Fibroblast of gingiva (primary cell): ENCODE data around the gene FOXP1.

ENCODE experiments used
- DNase-seq: peaks from one replicate; pipeline ENCODE4 v3.0.0-alpha.2; 2011; ENCODE audit warnings: low read depth

Gene FOXP1

GRCh38 chr3:71484452-71484851 lies 99.1 kb downstream of the FOXP1 start:
- DNase-seq, result no peak

DNA sequence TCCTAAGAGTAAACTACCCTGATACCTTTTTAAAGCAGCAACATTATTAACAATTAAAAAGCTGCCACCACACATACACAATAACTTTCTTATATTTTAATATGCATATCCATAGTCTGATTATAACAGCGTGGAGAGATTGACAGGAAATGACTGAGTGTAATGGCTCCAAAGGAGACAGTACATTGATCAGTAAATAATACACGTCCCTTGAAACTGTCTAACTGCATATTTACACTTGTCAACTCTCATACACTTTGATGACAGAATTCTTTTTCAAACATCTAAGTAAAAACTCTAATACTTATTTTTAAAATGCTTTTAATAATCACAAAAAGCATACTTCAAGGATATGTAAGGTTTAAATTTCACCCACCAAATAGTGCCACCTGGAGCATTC lies 99.5 kb downstream of the FOXP1 start:
- DNase-seq, result no peak

- DNase-seq, result no peak
These were observed 100.8 kb downstream of the FOXP1 start for GRCh38 chr3:71482771-71483170.

- DNase-seq, result no peak
These were observed 105.0 kb downstream of the FOXP1 start for GRCh38 chr3:71478568-71478967.

DNA sequence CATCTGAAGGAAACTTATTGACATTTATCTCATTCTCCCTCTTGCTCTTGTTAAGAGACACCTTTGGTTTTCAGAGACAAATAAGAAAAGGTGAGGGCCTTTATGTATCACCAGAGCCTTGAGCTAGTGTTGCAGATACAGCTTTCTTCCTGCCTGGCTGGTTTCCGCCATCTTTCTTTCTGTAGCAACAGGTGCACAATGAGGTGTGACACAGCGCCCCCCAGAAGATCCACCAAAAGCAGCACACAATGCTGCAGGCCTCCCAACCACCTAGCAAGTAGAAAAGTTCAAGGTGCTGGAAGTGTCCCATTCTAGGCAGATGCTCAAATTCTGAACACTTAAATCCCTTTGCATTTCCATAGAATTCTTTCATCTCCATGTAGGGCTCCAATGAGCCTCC lies 106.6 kb downstream of the FOXP1 start:
- DNase-seq, result no peak

GRCh38 chr3:71469138-71469435 lies 114.4 kb downstream of the FOXP1 start:
- no peak for DNase-seq

- no peak for DNase-seq
These were observed 115.0 kb downstream of the FOXP1 start for GRCh38 chr3:71468311-71469137.

DNA sequence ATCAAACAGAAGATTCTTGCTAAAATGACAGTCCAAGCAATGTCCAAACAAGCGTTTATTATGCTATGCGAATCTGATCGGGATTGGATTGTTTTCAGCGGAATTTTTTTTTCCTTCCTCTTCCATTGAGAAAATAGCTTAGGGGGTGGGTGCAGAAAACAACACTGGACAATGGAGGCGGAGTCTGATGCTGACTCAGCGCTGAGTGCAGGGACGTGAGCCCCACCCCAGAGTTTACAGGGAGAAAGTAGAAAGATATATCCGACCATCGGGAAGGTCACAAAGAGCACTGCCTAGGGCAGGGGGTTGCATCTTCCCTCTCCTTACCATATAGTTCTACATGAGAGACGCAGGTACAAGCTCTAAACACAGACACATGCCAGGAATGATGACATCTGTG lies 117.0 kb downstream of the FOXP1 start:
- DNase-seq, result no peak

DNA sequence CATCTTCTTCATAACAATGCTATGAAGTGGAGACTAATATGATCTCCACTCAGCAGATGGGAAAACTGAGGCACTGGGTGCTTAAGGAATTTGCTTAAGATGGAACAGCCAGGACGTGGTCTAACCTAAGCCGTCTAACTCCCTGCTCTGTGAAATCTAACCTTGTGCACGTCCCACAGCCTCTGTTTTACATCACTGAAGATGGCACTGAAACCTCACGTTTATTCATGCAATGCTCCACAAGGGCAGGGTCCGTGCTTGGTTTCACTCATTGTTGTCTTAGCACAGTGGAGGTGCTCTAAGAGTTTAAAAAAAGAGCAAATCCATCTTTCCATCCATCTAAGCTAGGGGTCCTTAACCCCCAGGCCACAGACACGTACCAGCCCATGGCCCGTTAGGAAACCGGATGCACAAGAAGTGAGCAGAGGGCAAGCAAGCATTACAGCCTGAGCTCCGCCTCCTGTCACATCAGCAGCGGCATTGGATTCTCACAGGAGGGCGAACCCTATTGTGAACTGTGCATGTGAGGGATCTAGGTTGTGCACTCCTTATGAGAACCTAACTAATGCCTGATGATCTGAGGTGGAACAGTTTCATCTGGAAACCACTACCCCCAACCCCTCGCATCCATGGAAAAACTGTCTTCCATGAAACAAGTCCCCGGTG lies 118.0 kb downstream of the FOXP1 start:
- no peak for DNase-seq

DNA sequence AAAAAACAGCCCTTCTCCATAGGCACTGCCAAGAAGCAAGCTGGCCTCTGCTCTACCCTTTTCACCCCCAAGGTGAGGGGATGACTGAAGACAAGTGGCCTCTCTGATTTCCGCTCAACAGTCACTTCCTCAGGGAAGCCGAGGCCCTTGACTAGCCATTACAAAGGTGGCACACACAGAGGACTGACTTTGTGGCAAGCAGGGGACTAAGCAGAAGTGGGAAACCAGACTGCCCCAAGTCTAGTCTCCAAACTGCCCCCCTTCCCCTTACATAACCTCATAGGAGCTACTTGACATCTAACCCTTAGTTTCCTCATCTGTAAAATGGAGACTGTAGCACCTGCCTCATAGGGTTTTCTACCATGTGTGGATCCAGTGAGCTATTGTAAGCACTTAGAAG lies 118.9 kb downstream of the FOXP1 start:
- DNase-seq, result no peak

DNA sequence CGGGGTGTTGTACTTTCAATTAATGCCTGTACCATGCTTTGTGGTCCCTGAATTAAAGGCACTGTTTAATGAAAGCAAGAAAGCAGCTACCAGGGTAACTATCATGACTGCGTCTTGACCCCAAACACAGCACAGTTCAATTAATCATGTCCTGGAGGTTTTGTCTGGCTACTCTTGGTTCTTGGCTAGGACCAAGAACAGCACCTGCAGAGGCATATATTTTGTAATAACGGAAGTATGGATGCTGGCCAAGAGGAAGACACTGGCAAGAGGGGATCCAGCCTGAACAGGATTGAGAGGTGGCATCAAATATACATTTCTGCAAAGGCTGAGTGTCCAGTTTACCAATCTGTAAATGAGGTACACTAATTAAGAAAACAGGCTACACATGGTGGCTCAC lies 119.9 kb downstream of the FOXP1 start:
- DNase-seq, result no peak

- DNase-seq, result no peak
These were observed 120.9 kb downstream of the FOXP1 start for GRCh38 chr3:71462586-71462985.

DNA sequence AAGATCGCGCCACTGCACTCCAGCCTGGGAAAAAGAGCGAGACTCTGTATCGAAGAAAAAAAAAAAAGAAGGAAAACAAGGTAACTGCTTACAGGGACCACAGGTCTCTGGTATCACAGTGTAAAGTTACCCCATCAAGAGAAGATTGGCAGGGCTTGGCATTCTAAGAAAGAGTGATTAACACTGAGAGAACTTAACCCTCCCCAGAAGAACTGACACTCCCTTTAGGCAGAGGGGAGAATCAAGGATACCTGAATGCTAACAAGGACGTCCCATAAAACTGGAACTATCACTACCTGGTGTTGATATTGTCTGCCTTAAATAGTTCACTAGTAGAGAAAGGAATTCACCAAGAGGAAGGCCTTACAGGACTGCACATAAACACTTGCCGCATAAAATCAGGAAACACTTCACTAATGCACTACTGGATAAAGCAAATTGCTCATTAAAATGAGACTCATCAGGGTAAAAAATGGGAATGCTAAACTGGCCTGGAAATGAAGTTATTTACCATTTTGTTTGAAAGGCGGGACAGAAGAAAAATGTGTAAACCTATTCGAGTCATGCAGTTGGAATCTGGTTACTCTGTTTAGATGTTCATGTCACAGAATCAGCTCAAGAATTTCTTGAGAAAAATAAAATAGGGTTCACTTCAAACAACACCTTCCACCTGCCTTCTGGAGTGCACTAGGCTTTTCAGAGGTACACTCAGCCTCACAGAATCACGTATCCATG lies 121.6 kb downstream of the FOXP1 start:
- DNase-seq, result no peak

- no peak for DNase-seq
These were observed 122.4 kb downstream of the FOXP1 start for GRCh38 chr3:71461114-71461513.

DNA sequence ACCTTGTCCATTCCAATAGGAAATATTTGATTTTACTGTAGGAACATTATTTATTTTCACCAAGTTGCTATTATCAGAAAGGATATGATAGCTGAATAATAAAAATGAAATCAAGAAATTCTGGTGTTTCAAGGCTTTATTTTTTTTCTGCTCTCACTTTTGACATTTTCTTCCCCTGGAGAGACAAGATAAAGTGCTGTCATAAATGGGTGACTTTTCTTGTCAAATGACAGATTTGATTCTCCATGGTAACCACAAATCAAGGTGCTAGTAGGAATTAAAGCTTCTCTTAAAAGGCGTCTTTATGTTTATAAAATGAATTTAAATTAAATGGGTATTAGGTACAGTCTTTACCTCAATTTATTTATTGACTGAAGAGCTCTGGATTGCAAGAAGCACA lies 124.6 kb downstream of the FOXP1 start:
- no peak for DNase-seq

GRCh38 chr3:71456826-71457225 lies 126.7 kb downstream of the FOXP1 start:
- DNase-seq, result no peak

- DNase-seq, result no peak
These were observed 127.4 kb downstream of the FOXP1 start for GRCh38 chr3:71456156-71456555.

DNA sequence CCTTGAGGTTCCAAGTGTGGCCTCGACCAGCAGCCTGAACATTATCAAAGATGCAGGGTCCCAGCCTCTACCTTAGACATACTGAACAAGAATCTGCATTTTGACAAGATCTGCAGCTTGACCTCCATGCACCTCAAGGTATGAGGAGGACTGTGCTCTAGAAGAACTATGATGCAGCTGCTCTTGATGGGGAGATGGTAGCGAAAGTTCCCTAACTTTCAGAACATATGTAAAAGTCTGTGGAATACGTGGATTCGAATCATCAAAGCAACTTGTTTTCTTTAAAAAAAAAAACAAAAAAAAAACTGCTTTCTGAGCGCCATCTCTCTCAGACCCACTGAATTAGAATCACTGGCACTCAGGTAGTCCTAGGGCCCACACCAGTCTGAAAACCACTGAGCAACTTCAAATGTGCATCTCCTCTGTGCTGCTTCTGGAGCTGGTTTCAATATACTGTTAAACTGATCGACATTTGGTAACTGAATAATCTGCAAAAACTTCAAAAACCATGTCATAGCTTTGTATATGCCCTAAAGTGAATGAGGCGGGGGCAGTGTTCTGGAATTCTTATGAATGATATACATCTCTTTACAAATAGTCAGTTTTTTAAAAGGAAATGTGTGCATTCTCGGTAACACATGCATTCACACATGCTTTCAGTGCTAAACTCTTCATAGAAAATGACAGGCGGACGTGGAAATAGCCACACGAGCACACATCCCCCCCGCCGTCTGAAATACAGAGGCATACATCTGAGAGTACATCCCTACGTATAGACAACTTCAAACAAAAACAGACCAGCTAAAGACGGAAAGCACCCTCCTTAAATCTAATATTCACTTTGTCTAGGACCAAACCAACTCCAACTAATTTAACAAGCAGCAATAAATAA lies 128.8 kb downstream of the FOXP1 start:
- no peak for DNase-seq

DNA sequence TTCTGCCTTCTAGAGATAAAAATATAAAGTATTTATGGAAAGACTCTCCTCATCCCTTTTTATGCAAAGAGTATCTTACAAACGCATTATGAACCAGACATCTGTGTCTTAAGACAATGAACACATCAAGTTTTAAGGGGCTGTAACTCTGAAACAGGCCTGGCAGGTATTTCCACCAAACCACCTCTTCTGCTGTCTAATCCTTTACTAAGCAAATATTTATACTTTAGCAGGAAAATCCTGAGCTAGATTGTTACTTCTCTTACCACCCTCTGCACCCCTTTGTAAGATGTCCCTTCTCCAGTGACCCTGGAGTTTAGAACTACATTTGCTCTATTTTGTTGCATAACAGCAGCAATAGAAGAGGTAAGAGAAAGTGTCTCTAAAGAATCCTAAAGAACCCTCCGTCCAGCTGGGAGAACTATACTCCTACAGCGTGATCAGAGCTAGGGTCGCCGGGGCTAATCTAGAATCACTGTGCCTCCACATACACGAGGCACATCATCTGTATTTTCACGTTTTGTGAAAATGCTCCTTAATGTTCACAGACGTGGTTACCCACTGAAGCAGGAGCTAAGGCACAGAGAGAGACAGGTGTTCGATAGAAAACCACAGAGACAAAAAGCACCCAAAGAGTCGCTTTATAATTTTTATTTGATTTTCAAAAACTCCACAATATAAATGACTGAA lies 129.6 kb downstream of the FOXP1 start:
- no peak for DNase-seq

GRCh38 chr3:71453319-71453718 lies 130.2 kb downstream of the FOXP1 start:
- no peak for DNase-seq

DNA sequence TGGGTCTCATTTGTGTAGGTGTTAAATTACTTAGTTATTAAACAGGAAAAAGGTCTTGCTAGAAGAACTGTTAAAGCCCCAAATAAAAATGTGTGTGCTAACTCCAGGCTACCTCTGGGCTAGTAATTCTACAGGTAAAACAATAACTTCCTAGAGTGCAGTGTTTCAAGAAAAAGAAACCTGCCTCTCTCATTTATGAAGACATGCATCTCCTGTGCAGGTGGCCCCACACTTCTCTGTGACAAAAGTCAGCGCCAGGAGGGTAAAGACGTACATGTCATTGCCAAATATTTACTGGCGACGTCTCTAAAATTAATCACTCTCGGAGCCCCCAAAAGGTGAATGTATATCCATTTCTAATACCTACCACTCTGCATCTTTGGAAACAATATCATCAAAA lies 131.7 kb downstream of the FOXP1 start:
- no peak for DNase-seq

DNA sequence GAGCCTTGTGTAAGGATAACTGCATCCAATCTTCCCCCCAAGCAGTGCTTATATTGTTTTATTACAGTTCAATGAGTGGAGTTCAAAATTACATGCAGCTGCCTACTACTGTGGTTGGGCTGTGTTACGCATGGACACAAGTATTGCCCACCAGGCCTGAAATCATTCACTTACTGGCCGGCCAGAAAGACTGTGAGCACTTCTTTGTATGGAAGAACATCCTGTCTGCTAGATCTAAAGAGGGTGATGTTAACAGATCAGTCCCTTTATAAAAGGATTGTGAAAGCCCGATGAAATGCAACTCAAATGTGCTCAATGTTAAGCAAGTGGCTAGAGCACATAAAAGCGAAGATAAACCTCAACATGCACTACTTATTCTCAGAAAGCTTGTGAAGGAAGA lies 132.5 kb downstream of the FOXP1 start:
- no peak for DNase-seq
